SIG-M5 treated with dmso at 0.1 percent for 504 hours (cell line): Measurements from ENCODE around the gene RCSD1.
"Not testable (repeated sequence)": the region's sequence is repeated elsewhere in the genome, so short reads cannot be mapped to it uniquely, and the experiment has no call there.

Source experiments
- DNase-seq: peaks from one replicate; lab custom pipeline; 2025; ENCODE audit not compliant: unreplicated experiment; lab: John Stamatoyannopoulos, UW

RCSD1 gene

DNA sequence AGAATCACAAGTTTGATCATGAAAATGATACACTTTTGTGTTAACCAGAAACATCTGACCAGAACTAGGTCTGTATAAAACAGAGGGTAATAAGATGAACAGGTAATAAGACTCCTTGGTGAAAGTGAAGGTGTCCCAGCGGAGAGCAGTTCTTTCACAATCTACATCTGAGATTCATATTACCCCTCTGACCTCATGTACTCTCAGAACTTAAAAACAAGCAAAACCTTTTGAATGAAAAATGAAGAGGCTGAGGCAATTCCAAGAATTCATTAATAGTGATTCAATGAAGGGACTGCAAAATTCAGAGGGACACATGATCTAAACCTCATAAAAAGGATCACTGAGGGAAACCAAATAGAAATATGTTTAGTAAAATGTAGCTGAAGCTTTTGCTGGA is 80.8 kb downstream of the RCSD1 start:
- DNase-seq = no peak

GRCh38 chr1:167711797-167712196 is 81.8 kb downstream of the RCSD1 start:
- DNase-seq = no peak

GRCh38 chr1:167713330-167714081 is 83.5 kb downstream of the RCSD1 start:
- peak; percentile 43 for DNase-seq

- DNase-seq = no peak
Measured at GRCh38 chr1:167714098-167714438, 84.0 kb downstream of the RCSD1 start.

GRCh38 chr1:167714439-167715156 is 84.6 kb downstream of the RCSD1 start:
- peak; percentile 91 for DNase-seq

GRCh38 chr1:167715157-167715999 is 85.3 kb downstream of the RCSD1 start:
- DNase-seq = peak; percentile 94

- no peak for DNase-seq
Measured at GRCh38 chr1:167716000-167716271, 85.9 kb downstream of the RCSD1 start.

DNA sequence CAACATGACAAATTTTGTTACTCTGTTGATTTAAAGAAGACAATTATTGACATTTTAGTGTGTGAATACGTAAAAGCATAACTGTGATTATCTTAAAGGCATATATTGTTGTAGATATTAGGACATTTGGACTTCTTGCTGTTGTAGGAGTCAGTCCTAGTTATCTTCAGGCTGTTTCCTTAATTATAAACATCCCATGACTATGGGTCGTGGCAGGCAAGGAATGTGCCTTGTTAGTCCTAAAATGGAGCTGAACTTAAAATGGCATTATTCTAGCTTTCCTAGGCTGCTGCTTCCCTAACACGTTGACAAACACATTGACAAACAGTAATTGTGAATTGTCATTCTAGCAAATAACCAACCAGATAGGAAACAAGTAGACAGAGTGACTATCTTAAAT is 87.3 kb downstream of the RCSD1 start:
- no peak for DNase-seq

GRCh38 chr1:167718914-167719691 is 89.1 kb downstream of the RCSD1 start:
- DNase-seq = no peak

- DNase-seq = not testable (repeated sequence)
Measured at GRCh38 chr1:167719715-167720421, 89.8 kb downstream of the RCSD1 start.

- peak; percentile 59 for DNase-seq
Measured at GRCh38 chr1:167720965-167721616, 91.1 kb downstream of the RCSD1 start.

DNA sequence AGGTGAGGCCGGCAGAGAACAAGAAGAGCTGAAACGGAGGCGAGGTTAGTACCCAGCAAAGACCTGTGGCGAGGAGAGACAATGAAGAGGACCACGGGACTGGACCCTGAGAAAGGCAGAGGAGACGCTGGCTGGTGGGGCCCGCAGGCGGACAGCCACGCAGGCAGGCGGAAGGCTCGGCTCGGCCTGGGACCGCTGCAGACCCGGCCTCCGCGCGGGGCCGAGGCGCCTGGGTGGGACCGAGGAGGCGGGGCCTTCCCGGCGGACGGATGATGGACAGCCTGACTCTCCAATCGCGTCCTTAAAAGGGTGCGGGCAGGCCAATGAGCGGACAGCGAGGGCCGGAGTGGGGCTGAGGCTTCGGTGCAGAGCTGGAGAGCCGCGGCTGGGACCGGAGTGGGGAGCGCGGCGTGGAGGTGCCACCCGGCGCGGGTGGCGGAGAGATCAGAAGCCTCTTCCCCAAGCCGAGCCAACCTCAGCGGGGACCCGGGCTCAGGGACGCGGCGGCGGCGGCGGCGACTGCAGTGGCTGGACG is 91.7 kb downstream of the RCSD1 start, which contains the start of gene MPZL1:
MPZL1 (plus strand) TSS at position 366 of the 535 bp plus-strand sequence. CDS start 170 bp downstream, outside the sequence.
- DNase-seq = peak; percentile 90

- DNase-seq = no peak
Measured at GRCh38 chr1:167722152-167722869, 92.3 kb downstream of the RCSD1 start.

DNA sequence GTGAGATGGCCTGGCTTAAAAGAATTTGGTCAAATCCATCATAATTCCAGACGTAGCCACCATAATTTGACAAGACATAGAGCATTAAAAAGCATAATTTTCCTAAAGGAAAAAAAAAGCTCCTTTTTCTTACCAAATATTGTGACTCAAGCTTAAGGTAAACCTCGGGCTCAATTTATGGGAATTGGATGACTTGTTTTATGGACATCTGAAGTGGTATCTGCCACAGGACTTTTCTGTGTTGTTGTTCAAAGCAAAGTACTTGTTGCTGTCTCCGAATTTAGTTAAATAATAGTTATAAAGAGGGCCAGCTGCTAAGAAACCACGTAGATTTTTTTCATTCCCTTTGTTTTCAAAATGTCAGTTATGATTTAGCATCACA is 92.8 kb downstream of the RCSD1 start:
- no peak for DNase-seq

- no peak for DNase-seq
Measured at GRCh38 chr1:167723707-167724323, 93.8 kb downstream of the RCSD1 start.

DNA sequence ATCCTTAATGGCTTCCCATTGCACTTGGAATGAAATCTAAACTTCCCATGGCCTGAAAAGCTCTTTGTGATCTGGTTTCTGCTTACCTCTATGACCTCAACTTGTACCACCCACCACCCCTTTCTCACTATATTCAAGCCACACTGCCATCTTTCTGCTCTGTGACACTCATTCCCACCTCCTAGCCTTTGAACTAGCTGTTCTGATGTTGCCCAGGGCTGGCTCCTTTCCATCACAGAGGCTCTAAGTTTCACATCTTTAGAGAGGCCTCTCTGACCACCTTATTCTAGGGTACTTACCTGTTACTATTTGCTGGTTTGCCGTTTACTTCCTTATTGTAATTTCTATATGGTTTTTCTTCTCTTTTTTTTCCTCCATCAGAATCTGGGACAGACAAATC is 96.0 kb downstream of the RCSD1 start:
- no peak for DNase-seq

- no peak for DNase-seq
Measured at GRCh38 chr1:167728818-167729410, 98.9 kb downstream of the RCSD1 start.

DNA sequence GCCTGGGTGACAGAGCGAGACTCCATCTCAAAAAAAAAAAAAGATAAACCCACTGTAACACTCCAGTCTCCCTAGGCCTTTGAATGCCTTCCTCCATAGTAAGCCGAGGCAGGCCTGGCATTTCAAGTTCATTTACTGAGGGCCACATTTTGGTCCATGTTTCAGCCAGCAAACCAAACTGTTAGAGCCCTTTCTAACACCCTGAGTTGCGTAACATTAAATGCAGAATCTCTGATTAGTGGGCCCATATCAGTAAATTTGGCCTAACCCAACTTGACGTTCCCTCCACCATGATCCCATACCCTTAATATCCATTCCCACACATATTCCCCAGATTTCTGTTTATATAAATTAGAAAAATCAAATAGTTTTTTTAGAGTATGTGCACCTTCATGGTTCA is 104.2 kb downstream of the RCSD1 start:
- DNase-seq = no peak
